ENCODE data around the gene RNF19B. TPM values are rescaled to one million over a fixed set of nuclear protein-coding genes. Genes with fewer than 3 reads are reported as not detected.

The RNF19B gene
- total RNA-seq = 30.3 and 37.1 TPM in 2 replicates

DNA sequence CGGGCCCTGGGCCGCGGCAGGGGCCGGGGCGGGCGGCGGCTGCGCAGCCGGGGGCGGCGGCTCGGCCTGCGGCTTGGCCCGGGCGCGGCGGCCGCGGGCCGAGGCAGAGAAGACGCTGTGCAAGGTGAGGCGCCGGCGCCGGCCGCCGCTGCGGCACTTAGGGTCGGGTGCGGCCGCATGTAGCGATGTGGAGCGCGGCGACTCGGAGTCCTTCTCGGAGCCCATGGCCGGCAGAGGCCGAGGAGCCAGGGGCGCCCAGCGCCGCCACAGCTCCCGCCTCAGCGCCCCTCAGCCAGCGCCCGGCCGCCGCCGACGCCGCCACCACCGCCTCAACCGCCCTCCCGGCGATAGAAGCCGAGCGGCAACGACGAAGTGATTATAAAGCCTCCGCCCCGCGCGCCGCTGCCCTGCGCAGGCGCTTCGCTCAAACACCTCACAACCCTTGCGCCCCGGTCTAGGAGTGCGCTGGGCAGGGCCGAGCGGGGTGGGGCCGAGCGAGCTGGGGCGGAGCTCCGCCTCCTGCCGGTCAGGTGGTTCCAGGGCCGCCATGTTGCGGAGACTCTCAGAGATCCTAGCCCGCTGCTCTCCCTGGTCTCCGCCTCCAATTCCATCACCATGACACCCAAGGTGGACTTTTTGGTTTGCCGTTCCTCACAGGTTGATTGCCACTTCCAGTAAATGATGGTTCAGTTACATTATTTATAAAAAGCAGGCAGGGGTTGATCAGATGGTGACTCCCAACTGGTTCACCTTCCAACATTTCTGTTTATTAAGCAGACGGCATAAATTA is at the start of gene RNF19B:
TSS of gene RNF19B (minus strand) at position 349 of the 790 bp plus-strand sequence. CDS start at position 225, 124 bp downstream.

GRCh38 chr1:32900956-32901822 is 63.4 kb downstream of the RNF19B start, which contains the start of gene TMEM54:
TMEM54 (minus strand) TSS chr1:32901389; CDS start chr1:32901238, 151 bp downstream.

Other genes with a start within 250 kb of the RNF19B start
- 135 and 187 TPM in 2 replicates for gene YARS1, start 147.5 kb downstream of the RNF19B start, total RNA-seq
- gene S100PBP, start 147.2 kb downstream of the RNF19B start, total RNA-seq = 13.4 and 33.7 TPM in 2 replicates
- 0.21 TPM in 1 of 2 replicates, not detected in the other for gene FNDC5, start 93.9 kb downstream of the RNF19B start, total RNA-seq
- gene HPCA, start 78.3 kb downstream of the RNF19B start, total RNA-seq = not detected in 2 replicates
- 137 and 147 TPM in 2 replicates for gene TMEM54, start 63.4 kb downstream of the RNF19B start, total RNA-seq
- 225 and 302 TPM in 2 replicates for gene AK2, start 72.1 kb upstream of the RNF19B start, total RNA-seq
- gene AZIN2, start 116.3 kb upstream of the RNF19B start, total RNA-seq = 3.0 and 4.3 TPM in 2 replicates
- gene TRIM62, start 217.2 kb upstream of the RNF19B start, total RNA-seq = 1.1 and 1.7 TPM in 2 replicates